Measurements from ENCODE around the gene SRPX2.

- TF ChIP-seq CTCF (IDR thresholded peaks at IDR 0.05 in 8 of 11, conservative IDR thresholded peaks at IDR 0.05 in 3 of 11), result no peak
- TF ChIP-seq POLR2A (IDR thresholded peaks at IDR 0.05), result no peak
- TF ChIP-seq POLR2AphosphoS5 (IDR thresholded peaks at IDR 0.05), result no peak
Observed at GRCh38 chrX:100662796-100663195, 18.8 kb downstream of the SRPX2 start.
